Measurements from ENCODE around the gene P2RY11.
A peak's percentile ranks its signal among the peaks of the same experiment; 100 is the strongest.

The P2RY11 gene

GRCh38 chr19:10111405-10111811, at the start of gene P2RY11:
Gene P2RY11, plus strand, starts transcription at chr19:10111693. Its CDS starts 29 bp downstream, at chr19:10111722.
- Histone ChIP-seq H3K27me3 (ENCODE audit: insufficient read depth, low read length) (no peaks in the 10 kb centered on the region), H2AFZ (ENCODE audit: low read depth, low read length) (no peak within 1 kb of the TSS), H3K4me1 (ENCODE audit: insufficient read depth, low read length) (peaks cover 8% of the 10 kb centered on the region), H3K9me3 (ENCODE audit: low read length) (no peaks in the 10 kb centered on the region), H3K4me3 (ENCODE audit: low read length) (no peak within 1 kb of the TSS), H3K36me3 (ENCODE audit: insufficient read depth, low read length) (peaks cover 61% of the 10 kb centered on the region)

- no peak overlapping the region for H2AFZ ChIP-seq (ENCODE audit: low read depth, low read length)
- H3K27me3 ChIP-seq (ENCODE audit: insufficient read depth, low read length), result no peaks in the 10 kb centered on the region
- no peaks in the 10 kb centered on the region for H3K4me1 ChIP-seq (ENCODE audit: insufficient read depth, low read length)
- no peaks in the 10 kb centered on the region for H3K9me3 ChIP-seq (ENCODE audit: low read length)
- no peaks in the 10 kb centered on the region for H3K36me3 ChIP-seq (ENCODE audit: insufficient read depth, low read length)
- H3K4me3 ChIP-seq (ENCODE audit: low read length), result no peak overlapping the region
These were observed 49.7 kb upstream of the P2RY11 start for GRCh38 chr19:10061717-10062310.

GRCh38 chr19:10068205-10068604, 43.3 kb upstream of the P2RY11 start:
- Histone ChIP-seq H3K4me3 (ENCODE audit: low read length) (no peak overlapping the region), H3K27me3 (ENCODE audit: insufficient read depth, low read length) (peaks cover 3% of the 10 kb centered on the region), H3K36me3 (ENCODE audit: insufficient read depth, low read length) (no peaks in the 10 kb centered on the region), H3K4me1 (ENCODE audit: insufficient read depth, low read length) (no peaks in the 10 kb centered on the region), H3K9me3 (ENCODE audit: low read length) (no peaks in the 10 kb centered on the region), H2AFZ (ENCODE audit: low read depth, low read length) (no peak overlapping the region)

GRCh38 chr19:10069046-10069445, 42.4 kb upstream of the P2RY11 start:
- Histone ChIP-seq H3K9me3 (ENCODE audit: low read length) (no peaks in the 10 kb centered on the region), H3K4me3 (ENCODE audit: low read length) (no peak overlapping the region), H3K36me3 (ENCODE audit: insufficient read depth, low read length) (no peaks in the 10 kb centered on the region), H3K4me1 (ENCODE audit: insufficient read depth, low read length) (no peaks in the 10 kb centered on the region), H2AFZ (ENCODE audit: low read depth, low read length) (no peak overlapping the region), H3K27me3 (ENCODE audit: insufficient read depth, low read length) (peaks cover 3% of the 10 kb centered on the region)

GRCh38 chr19:10070730-10071446, 40.6 kb upstream of the P2RY11 start:
- Histone ChIP-seq H2AFZ (ENCODE audit: low read depth, low read length) (no peak overlapping the region), H3K4me3 (ENCODE audit: low read length) (no peak overlapping the region)

GRCh38 chr19:10074153-10074552, 37.3 kb upstream of the P2RY11 start:
- Histone ChIP-seq H3K4me1 (ENCODE audit: insufficient read depth, low read length) (no peaks in the 10 kb centered on the region), H3K36me3 (ENCODE audit: insufficient read depth, low read length) (no peaks in the 10 kb centered on the region), H2AFZ (ENCODE audit: low read depth, low read length) (no peak overlapping the region), H3K4me3 (ENCODE audit: low read length) (no peak overlapping the region), H3K9me3 (ENCODE audit: low read length) (no peaks in the 10 kb centered on the region), H3K27me3 (ENCODE audit: insufficient read depth, low read length) (peaks cover 12% of the 10 kb centered on the region)

More at GRCh38 chr19:10070730-10071446, 40.6 kb upstream of the P2RY11 start:
- no peaks in the 10 kb centered on the region for H3K36me3 ChIP-seq (ENCODE audit: insufficient read depth, low read length)
- H3K27me3 ChIP-seq (ENCODE audit: insufficient read depth, low read length), result peaks cover 3% of the 10 kb centered on the region
- no peaks in the 10 kb centered on the region for H3K9me3 ChIP-seq (ENCODE audit: low read length)
- H3K4me1 ChIP-seq (ENCODE audit: insufficient read depth, low read length), result no peaks in the 10 kb centered on the region

GRCh38 chr19:10076535-10076934, 35.0 kb upstream of the P2RY11 start:
- Histone ChIP-seq H3K27me3 (ENCODE audit: insufficient read depth, low read length) (peaks cover 10% of the 10 kb centered on the region), H3K36me3 (ENCODE audit: insufficient read depth, low read length) (no peaks in the 10 kb centered on the region), H2AFZ (ENCODE audit: low read depth, low read length) (no peak overlapping the region), H3K9me3 (ENCODE audit: low read length) (no peaks in the 10 kb centered on the region), H3K4me3 (ENCODE audit: low read length) (no peak overlapping the region), H3K4me1 (ENCODE audit: insufficient read depth, low read length) (no peaks in the 10 kb centered on the region)

- H3K4me1 ChIP-seq (ENCODE audit: insufficient read depth, low read length), result no peaks in the 10 kb centered on the region
- no peak overlapping the region for H3K4me3 ChIP-seq (ENCODE audit: low read length)
- H3K27me3 ChIP-seq (ENCODE audit: insufficient read depth, low read length), result peaks cover 10% of the 10 kb centered on the region
- H3K36me3 ChIP-seq (ENCODE audit: insufficient read depth, low read length), result no peaks in the 10 kb centered on the region
- H3K9me3 ChIP-seq (ENCODE audit: low read length), result no peaks in the 10 kb centered on the region
- H2AFZ ChIP-seq (ENCODE audit: low read depth, low read length), result no peak overlapping the region
These were observed 33.2 kb upstream of the P2RY11 start for GRCh38 chr19:10078329-10078728.

- Histone ChIP-seq H3K4me1 (ENCODE audit: insufficient read depth, low read length) (no peaks in the 10 kb centered on the region), H3K36me3 (ENCODE audit: insufficient read depth, low read length) (no peaks in the 10 kb centered on the region), H3K4me3 (ENCODE audit: low read length) (no peak overlapping the region), H3K9me3 (ENCODE audit: low read length) (no peaks in the 10 kb centered on the region), H3K27me3 (ENCODE audit: insufficient read depth, low read length) (peaks cover 10% of the 10 kb centered on the region), H2AFZ (ENCODE audit: low read depth, low read length) (no peak overlapping the region)
These were observed 32.5 kb upstream of the P2RY11 start for GRCh38 chr19:10079031-10079453.

- Histone ChIP-seq H3K36me3 (ENCODE audit: insufficient read depth, low read length) (no peaks in the 10 kb centered on the region), H3K4me3 (ENCODE audit: low read length) (no peak overlapping the region), H3K27me3 (ENCODE audit: insufficient read depth, low read length) (peaks cover 11% of the 10 kb centered on the region), H3K4me1 (ENCODE audit: insufficient read depth, low read length) (no peaks in the 10 kb centered on the region), H2AFZ (ENCODE audit: low read depth, low read length) (no peak overlapping the region), H3K9me3 (ENCODE audit: low read length) (no peaks in the 10 kb centered on the region)
These were observed 27.6 kb upstream of the P2RY11 start for GRCh38 chr19:10083911-10084310.

GRCh38 chr19:10084803-10085202, 26.7 kb upstream of the P2RY11 start:
- H3K27me3 ChIP-seq (ENCODE audit: insufficient read depth, low read length), result peaks cover 8% of the 10 kb centered on the region
- H3K36me3 ChIP-seq (ENCODE audit: insufficient read depth, low read length), result no peaks in the 10 kb centered on the region
- peaks cover 2% of the 10 kb centered on the region for H3K9me3 ChIP-seq (ENCODE audit: low read length)
- H3K4me3 ChIP-seq (ENCODE audit: low read length), result no peak overlapping the region
- no peak overlapping the region for H2AFZ ChIP-seq (ENCODE audit: low read depth, low read length)
- H3K4me1 ChIP-seq (ENCODE audit: insufficient read depth, low read length), result no peaks in the 10 kb centered on the region

- peaks cover 5% of the 10 kb centered on the region for H3K9me3 ChIP-seq (ENCODE audit: low read length)
- peak within 1 kb of the TSS; percentile 52 for H3K4me3 ChIP-seq (ENCODE audit: low read length)
- no peaks in the 10 kb centered on the region for H3K36me3 ChIP-seq (ENCODE audit: insufficient read depth, low read length)
- H2AFZ ChIP-seq (ENCODE audit: low read depth, low read length), result peak within 1 kb of the TSS; percentile 44
- no peaks in the 10 kb centered on the region for H3K4me1 ChIP-seq (ENCODE audit: insufficient read depth, low read length)
- peaks cover 8% of the 10 kb centered on the region for H3K27me3 ChIP-seq (ENCODE audit: insufficient read depth, low read length)
These were observed 25.6 kb upstream of the P2RY11 start, which contains the start of gene SHFL for GRCh38 chr19:10085641-10086590. Gene SHFL, plus strand, starts transcription at chr19:10086317. Its CDS starts 111 bp downstream, at chr19:10086428.

Data from neuron (in vitro differentiated cells).